ENCODE data around the gene LIMD2.
"Not testable (repeated sequence)": the region's sequence is repeated elsewhere in the genome, so short reads cannot be mapped to it uniquely, and the experiment has no call there.

The LIMD2 gene

DNA sequence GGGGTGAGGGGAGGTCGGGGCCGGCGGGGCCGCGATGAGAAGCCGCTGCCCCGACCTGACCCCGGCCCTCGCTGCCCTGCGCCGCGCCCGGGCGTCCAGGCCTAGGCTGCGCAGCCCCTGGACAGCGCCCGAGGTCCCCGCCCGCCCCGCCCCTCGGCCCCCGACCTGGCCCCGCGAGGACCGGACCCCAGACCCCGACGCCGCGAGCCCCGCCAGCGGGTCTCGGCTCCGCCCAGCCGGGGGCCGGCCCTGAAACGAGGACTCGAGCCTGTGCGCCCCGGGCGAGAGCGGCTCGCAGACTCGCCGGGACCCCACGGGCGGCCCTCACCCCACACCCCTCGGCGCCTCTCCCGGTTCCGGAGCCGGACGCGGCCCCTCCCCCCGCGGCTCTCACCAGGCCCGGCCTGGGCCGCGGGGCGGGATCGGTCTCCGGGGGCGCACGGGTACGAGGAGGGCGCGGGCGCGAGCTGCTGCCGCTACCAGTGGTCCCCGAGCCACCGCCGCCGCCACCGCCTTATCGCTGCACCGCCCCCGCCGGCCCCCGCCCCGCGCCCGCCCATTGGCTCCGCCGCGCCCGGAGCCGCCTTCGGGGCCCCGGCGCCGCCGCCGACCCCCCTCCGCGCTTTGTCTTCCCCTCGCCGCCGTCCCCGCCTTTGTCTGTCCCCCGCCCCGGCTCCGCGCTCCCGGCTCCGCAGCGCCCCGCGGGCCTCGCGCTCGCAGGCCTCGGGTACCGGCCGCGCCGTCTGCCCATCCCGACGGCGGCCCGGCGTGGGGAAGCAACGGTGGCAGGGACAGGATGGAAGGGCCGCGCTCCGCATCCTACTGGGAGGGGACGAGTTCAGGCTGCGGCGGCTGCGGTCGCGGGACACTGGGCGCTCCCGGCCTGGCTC, at the start of gene LIMD2:
LIMD2 (minus strand) TSS at position 488 of the 890 bp plus-strand sequence. CDS start 827 bp downstream, outside the sequence.
- peak; percentile 84 for DNase-seq

DNA sequence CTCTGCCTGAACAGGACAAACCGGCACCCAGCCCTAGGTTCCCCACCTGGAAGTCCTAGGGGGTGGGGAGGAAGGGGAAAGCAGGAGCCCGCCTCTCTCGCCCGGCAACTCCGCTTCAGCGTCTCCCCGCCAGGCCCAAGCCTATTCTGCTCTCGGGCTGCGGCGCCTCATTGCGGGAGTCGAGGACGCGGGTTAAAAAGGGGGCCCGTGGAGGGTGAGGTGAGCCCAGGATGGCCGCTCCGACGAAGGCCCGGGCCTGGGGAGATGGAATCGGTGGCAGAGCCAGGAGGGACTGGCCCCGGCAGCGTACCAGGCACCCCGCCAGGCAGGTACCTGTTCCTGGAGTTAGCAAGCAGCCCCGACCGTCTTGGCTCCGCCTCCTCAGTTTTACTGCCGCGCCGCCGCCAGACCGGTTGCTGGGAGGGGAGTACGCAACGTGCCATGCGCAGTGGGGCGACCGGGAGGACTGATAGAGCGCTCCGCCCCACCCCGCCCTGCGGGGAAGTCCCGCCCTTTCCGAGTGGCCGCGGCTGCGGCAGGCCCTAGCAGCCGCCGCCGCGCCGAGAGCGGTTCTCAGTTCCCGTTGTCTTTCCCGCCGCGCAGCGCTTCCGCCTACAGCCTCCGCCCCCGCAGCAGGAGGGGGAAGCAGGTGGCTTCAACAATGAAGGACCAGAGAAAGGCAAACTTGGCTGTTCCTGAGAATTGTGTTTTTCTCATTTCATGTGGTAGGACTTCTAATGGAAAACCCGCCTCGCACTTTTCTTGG, 41.7 kb upstream of the LIMD2 start, which contains the start of gene STRADA:
STRADA (minus strand) TSS at position 392 of the 766 bp plus-strand sequence. CDS start 13,430 bp downstream, outside the sequence.
- DNase-seq: peak; percentile 99

DNA sequence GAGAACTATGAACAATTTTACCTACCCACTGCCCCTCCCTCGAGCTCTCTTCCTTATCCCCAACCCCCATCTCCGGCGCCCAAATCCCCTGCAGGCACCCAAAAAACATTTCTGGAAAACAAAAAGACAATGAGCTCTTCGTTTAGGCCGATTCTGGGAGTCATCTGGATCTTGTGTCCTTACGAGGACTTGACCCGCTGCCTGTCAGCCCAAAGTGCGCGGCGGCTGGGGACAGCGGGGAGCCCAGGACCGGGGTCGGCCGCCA, 41.1 kb upstream of the LIMD2 start:
- no peak for DNase-seq

DNA sequence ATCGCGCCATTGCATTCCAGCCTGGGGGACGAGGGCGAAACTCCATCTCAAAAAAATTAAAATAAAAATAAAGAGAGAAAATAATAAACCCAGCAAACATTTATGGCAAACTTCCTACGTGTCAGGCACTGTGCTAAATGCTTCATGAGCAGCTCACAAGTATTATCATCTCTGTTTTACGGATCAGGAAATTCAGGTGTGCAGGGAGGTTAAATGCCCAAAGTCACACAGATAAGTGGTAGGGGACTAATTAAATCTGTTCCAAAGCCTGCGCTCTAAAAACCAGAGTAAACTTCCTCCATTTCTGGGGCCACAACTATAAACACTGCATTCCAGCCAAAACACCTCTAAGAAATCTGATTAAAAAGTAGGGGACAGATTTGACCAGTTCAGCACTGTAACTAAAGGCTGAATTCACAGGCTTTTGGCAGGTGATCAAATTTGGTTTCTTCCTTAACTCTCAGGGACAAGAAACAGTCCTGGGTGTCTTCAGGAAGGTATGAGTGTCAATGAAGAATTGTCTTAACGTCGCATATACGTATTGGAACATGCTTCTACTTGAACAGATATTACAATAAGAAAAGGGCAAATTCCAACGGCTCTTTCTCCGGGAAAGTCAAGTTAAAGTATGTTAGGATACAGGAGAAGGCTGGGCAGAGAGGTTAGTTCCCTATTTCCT, 40.7 kb upstream of the LIMD2 start:
- no peak for DNase-seq

DNA sequence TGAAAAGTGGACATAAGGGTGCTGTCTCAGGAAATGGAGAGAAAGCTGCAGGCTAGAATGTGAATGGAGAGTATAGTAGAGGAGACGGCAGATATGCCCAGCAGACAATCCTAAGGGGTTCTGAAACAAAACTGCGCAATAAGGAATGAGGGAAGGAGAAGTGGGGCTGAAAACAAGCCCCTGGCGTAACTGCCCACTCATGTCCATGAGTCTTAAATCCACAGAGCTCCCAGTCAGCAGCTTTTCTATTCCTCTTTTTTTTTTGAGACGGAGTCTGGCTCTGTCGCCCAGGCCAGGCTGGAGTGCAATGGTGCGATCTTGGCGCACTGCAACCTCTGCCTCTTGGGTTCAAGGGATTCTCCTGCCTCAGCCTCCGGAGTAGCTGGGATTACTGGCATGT, 35.8 kb upstream of the LIMD2 start:
- DNase-seq: no peak

DNA sequence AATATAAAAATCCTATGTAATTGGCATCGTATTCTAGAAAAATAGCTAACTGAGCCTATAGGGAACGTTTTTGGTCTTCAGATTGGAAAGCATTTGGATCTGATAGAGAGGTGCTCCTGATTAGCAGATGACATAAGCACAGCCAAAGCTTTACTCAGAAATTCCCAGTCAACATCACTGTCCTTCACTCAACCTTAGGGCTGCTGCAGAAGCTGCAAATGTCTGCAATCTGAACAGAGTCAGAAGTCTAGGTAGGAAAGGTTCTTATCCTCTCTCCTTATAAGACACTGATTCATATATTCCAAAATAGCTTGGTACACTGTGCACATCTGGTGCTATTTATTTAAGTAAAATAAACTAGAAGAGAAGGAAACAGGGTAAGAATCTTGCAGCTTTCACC, 22.5 kb upstream of the LIMD2 start:
- DNase-seq: no peak

DNA sequence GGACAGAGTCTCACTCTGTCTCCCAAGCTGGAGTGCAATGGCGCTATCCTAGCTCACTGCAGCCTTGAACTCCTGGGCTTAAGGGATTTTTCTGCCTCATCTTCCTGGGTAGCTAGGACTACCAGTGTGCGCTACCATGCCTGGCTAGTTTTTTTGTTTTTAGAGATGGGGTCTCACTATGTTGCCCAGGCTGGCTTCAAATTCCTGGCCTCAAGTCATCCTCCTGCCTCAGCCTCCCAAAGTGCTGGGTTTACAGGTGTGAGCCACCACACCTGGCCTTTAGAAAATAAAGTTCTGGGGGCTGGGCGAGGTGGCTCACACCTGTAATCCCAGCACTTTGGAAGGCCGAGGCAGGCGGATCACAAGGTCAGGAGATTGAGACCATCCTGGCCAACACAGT, 20.3 kb upstream of the LIMD2 start:
- DNase-seq: not testable (repeated sequence)

DNA sequence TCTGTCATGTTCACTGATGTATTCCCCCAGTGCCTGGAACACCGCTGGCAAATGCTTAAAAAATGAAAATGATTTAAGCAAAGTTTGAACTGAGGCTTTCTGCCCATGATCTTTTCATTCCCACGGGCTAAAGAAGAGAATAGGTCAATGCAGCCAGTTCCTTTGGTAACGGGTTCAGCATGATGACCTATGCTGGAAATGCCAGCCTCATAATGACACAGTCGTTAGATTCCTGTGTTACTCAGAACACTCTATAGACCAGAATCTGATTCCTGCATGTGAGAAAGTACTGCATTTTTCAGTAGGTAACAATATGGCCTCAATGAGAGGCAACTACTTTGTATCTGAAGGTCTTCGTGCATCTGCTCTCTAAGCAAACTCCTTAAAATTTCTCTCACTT, 19.1 kb upstream of the LIMD2 start:
- no peak for DNase-seq

DNA sequence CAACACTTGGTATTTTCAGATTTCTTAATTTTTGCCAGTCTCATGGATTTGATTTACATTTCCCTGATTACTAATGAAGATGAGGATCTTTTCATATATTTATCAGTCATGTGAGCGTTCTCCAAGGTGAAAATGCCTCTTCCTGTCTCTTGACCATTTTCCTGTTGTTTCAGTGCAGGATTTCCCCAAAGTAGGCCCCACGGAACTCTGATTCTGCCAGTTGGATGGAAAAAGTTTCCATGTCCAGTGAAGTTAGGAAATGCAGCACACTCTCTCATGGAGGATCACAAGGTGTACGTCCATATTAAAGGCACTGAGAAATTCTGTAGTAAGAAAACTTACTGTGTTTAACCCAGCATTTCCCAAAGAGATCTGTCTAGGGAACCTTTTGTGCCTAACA, 16.5 kb upstream of the LIMD2 start:
- no peak for DNase-seq

DNA sequence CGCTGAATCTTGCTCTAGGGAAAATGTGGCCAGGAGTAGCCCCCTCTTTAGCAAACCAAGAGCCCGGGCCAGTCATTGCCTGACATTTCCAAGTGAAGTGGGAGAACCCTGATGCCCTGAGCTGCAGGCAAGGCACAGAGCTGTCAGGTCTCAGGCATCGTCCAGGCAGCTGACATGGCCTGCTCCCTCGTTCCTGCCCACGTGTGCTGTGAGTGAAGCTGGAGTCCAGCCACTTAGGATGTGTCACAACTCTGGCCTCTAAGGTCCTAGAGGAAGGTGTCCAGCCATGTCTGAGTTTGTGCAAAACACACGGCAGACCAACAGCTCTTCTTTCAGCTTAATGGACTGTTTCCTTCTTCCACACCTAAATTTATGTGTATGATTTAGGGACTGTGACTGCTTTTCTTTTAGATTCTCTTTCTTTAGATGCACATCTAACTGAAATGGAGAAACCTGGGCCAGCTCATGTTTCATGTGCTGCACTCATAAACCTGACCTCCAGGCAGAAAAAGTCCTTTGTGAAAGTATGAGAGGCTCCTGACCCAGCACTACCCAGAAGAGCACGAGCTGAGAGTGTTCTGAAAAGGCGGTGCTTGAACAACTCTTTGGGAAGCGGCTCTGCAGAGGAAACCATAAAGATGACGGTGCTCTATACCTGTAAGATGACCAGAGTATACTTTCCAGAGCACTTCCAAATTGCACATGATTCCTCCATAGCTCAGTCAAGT, 14.8 kb upstream of the LIMD2 start:
- no peak for DNase-seq

DNA sequence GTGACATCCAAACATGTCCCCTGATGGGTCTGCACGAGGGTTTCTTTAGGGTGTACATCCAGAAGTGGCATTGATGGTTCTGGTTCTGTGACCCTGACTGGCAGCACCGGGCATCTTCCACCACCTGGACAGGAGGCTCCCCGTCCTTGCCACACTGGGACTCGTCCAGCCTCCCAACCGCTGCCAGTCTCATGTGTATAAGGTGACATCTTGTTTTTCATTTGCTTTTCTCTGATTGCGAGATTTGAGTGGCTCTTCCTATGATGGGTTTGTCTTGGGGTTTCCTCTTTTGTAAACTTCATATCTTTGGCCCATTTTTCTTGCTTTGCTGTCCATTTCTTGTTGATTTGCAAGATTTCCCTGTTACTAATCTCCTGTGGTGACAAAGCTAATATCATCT, 9.2 kb upstream of the LIMD2 start:
- DNase-seq: no peak

DNA sequence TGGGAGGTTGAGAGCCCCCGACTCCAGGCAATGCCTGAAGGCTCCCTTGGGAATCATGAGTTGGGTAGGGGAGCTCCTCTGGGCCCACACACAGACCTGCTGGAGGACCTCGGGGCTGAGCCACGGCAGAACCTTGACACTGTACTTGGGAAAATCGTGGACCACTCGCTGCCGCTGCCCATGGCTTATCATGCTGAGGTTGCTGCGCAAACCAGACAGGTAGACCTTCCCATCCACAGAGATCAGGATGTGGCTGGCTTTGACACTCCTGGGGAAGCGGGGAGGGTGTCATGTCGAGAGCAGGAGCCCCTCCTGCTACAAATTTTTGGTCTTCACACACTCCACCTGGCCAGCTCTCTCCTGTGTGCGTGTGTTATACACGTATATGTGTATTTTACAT, 7.2 kb upstream of the LIMD2 start:
- DNase-seq: no peak

DNA sequence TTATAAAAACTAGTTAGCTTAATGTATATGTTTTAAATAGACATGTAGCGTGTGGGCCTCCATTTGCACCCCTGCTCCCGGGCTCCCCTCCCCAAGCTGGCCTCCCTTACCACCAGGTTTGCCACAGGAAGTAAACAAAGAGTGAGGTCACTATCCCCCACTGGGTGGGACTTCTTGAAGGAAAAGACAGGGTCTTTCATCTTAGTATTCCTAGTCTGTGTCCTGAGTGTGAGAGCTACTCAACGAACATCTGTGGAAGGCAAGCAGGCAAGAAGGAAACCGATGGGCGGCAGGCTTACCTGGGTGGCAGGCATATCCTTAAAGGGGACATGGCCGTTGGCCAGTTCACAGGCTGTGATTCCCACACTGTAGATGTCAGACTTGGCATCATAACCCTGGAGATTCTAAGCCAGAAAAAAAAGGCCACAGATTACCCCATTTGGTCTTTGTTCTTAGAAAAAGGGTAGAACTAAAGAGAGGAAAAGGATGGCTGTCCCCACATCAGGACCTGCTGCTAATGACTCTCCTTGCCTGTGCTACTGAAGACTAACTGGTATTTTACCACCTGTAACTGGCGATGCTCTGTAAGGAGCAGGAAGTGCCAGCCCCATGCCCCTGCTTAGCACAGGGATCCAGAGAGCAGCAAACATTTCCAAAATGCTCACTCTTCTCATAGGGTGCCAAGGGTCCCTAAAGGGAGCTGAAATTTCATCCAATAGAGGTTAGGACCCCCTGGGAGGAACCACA, 6.6 kb upstream of the LIMD2 start:
- no peak for DNase-seq

DNA sequence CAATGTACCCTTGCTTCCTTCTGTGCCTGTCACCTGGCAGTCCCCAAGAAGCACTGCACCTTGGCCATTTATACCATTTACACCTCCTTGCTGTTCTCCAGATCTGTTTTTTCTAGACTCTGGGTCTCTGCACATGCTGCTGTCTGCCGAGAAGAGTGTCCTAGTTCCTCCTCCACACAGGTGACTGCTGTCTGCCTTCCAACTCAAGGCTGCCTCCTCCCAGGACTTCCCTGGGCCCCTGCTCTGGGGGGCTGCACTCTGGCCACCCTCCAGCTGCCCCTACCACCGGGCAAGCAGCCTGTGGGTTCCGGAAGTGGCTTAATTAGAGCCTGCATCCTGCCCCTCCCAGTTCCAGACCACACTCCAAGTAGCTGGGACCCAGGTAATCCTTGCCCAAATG, 5.7 kb upstream of the LIMD2 start:
- DNase-seq: no peak

DNA sequence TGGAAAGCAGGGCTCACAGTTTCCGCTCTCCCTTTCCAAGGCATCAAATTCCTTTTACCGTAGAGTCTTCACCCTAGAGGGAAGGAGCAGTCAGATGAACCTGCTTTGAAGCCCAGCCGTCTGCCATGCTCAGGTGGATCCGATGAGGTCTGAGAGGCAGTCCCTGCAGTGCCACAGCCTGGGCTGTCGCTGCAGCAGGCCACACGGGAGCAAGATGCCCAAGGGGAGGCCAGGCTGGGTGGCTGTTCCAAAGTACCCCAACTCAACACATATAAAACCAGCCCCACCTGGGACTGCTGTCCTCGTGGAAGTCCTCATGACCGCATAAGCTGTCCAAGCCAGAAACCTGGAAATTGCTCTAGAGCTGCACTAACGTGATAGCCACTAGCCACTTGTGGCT, 4.9 kb upstream of the LIMD2 start:
- DNase-seq: no peak

DNA sequence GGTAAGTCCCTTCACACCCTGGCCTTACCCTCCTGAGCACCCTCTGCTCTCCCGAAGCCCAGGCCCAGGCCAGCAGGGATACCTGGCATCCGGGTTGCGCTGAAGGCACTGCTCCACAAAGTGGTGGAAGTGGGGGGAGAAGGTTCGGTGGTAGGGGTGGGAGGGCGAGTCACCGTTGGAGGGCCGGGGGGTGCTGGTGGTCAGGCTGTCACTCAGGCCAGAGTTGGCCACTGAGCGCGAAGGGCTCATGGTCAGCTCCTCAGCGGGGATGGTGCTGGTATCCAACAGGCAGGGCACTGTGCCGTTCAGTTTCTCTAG, 4.3 kb upstream of the LIMD2 start:
- no peak for DNase-seq

DNA sequence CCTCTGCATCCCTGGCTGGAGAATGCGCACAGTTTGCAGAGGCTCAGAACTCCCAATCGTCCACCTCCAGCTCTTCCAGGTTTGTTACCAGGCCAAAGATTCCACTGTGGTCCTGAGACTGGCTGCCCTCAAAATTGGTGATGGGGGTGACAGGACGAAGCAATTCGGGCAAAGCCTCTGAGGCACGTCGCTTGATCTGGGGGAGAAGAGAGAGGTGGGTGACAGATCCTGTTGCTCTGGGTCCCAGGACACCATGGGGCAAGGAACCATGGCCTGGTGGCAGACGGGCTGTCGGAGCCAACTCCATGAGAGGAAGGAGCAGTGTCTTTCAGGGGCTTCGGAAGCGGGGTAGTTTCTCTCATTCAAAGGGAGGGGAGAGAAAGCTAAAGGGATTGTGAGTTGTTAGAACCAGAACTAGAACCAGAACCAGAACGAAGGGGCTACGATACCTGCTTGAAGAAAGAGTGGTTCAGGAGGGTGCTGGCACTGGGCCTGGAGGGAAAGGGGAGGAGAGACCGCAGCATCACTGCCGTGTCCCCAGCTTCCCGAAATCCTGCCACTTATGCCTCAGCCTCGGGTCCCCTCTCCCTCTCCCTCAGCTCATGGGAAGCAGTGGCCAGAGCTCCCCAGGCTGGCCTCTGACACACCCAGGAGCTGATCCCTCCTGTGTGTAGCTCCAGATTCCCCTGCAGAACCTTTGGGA, 3.8 kb upstream of the LIMD2 start:
- DNase-seq: no peak

DNA sequence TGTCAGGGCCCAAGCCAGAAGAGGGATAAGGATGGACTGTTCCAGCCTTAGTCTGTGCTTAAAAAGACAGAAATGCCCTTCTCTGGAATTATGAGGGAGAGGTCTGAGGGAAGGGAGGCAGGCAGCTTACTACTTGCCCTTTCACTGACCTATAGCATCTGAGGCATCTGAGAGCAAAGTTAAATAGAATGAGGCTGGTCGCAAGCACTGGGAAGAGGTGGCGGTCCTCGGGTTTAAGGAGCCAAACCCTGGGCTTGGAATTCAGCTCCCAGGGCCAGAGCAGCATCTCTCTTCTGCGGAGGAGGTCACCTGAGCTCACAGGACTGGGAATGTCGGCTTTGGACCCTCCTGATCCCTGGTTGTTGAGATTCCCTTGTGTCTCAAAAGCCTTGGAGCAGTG, 3.1 kb upstream of the LIMD2 start:
- no peak for DNase-seq

DNA sequence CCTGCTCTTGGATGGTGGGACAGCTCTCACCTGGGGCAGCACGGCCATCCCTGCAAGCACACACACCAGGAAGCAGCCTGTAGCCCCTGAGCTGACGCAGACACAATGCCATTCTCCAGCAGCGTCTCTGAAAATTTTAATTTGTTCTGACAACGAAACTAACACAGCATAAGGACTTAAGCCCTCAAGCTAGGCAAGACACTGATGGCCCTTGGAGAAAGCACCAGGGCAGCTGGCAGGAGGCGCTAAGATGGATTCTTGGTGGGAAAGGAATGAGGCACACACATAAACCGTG, 2.7 kb upstream of the LIMD2 start:
- DNase-seq: no peak

DNA sequence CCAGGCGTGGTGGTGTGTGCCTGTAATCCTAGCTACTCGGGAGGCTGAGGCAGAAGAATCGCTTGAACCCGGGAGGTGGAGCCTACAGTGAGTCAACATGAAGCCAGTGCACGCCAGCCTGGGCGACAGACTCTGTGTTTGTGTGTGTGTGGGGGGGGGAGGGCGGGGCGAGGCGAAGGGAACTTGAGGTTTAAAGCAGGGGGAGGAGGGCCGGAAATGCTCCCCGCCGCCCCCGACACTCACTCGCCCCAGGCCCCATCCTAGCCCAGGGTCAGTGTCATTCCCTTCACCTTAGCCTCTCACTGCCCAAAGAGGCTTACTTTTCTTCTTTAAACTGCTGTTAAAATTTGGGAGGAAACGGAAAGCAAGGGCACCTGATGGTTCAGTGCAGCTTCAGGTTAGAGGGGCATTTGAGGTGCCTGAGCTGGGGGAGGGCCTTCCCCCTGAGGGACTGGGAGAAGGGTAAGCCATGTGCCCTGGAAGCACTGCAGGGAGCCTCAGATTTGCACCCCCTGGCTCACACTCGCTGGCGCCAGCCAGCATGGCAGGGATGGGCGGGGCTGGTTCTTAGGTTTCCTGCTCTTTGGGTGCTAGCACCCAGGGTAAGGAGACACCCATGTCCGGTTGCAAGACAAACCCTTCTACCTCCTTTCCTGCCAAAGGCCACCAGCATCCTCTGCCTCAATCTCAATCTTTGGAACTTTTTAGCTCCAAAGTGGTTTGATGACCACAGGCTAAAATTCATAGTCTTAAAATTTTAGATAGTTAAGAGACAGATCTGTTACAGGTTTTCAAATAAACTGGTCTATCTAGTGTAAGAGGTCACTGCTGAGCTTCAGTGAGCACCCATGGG, 2.2 kb upstream of the LIMD2 start:
- peak; percentile 72 for DNase-seq

DNA sequence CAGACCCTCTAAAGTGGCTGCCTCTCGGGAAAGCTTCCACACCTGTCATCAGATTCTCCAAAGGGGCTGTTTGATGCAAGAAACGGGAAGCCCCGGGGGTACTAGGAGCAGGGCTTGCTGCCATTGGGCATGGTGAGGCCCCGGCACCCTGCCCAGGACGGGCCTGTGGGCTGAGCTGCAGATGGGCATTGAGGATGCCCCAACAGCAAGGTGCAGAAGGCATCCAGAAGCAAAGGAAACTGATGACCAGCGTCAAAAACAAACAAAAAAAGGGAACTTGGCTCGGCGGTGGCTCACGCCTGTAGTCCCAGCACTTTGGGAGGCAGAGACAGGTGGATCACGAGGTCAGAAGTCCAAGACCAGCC, 1.5 kb upstream of the LIMD2 start:
- DNase-seq: no peak
